ENCODE measurements around the gene CCDC81. TPM values are rescaled to one million over a fixed set of nuclear protein-coding genes. Genes with fewer than 3 reads are reported as not detected.

The CCDC81 gene
- polyA plus RNA-seq (2011; rRNA removed) (0.26 and 0.71 TPM in 2 replicates), polyA plus RNA-seq (2017; fragmentation: RNase III; extraction: RNeasy Plus Mini Kit Qiagen cat#74134 plus additional on column Dnase treatment) (0.18 to 0.30 TPM (median 0.29 TPM) in 3 replicates), polyA minus RNA-seq (2011; rRNA and poly(A)+ RNA removed) (0.83 TPM in 1 of 2 replicates, not detected in the other)
- polyA plus RNA-seq (2012; cell fraction: cytosol; rRNA removed) = 0.10 and 0.17 TPM in 2 replicates
- polyA plus RNA-seq (2012; cell fraction: nucleus; rRNA removed) = 0.55 and 0.76 TPM in 2 replicates

DNA sequence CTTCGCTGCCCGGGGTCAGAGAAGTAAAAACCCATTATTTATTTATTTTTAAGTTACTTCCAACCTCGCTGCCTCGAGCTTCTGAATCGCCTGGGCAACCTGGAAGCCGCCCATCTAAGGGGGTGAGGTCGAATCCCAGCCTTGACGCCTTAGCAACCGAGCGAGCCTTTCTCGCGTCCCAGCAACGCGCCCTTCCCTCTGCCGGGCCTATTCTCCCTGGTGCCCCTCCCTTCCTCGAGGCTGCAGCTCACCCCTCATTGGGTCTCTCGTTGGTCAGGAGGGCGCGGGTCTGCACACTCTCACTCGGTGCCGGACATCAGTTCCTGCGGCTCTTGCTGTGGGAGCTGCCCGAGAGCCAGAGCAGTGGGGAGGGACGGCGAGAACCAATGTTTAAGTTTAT, at the start of gene CCDC81:
CCDC81 (plus strand) TSS at position 302 of the 400 bp plus-strand sequence. CDS start 277 bp downstream, outside the sequence.
- CTCF ChIA-PET = interaction anchor here (0.7 to 4.2 kb wide), 2 partner anchors 13 to 17 kb away, joined by 3 to 18 read pairs; no protein-coding TSS in a partner anchor
- no peaks in the 10 kb centered on the region for H3K9me3 ChIP-seq
- FAIRE-seq (no peak), DNase-seq (ENCODE audit: low read depth in 1 of 2, low spot score in 1 of 2) (no peak), ATAC-seq (no peak)
- POLR2A ChIA-PET = no interaction called here
- H3K4me3 ChIP-seq = no peak within 1 kb of the TSS
- no peak for TF ChIP-seq NR3C1 (IDR thresholded peaks at IDR 0.05)
- TF ChIP-seq CHD2 (IDR thresholded peaks at IDR 0.05; ENCODE audit: low read length, partially characterized antibody) = no peak
- no peak for TF ChIP-seq TFCP2L1 (CRISPR knock-in tag; IDR thresholded peaks at IDR 0.05)
- TF ChIP-seq, protein P1, sequence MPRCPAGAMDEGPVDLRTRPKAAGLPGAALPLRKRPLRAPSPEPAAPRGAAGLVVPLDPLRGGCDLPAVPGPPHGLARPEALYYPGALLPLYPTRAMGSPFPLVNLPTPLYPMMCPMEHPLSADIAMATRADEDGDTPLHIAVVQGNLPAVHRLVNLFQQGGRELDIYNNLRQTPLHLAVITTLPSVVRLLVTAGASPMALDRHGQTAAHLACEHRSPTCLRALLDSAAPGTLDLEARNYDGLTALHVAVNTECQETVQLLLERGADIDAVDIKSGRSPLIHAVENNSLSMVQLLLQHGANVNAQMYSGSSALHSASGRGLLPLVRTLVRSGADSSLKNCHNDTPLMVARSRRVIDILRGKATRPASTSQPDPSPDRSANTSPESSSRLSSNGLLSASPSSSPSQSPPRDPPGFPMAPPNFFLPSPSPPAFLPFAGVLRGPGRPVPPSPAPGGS (IDR thresholded peaks at IDR 0.05) = no peak
- TF ChIP-seq HOXB5 (CRISPR knock-in tag; IDR thresholded peaks at IDR 0.05) = no peak
- TF ChIP-seq RAD21 (conservative IDR thresholded peaks at IDR 0.05 in 1 of 2, IDR thresholded peaks at IDR 0.05 in 1 of 2) = no peak
- TF ChIP-seq, protein P2, sequence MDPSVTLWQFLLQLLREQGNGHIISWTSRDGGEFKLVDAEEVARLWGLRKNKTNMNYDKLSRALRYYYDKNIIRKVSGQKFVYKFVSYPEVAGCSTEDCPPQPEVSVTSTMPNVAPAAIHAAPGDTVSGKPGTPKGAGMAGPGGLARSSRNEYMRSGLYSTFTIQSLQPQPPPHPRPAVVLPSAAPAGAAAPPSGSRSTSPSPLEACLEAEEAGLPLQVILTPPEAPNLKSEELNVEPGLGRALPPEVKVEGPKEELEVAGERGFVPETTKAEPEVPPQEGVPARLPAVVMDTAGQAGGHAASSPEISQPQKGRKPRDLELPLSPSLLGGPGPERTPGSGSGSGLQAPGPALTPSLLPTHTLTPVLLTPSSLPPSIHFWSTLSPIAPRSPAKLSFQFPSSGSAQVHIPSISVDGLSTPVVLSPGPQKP (IDR thresholded peaks at IDR 0.05; ENCODE audit: low read depth, low read length) = no peak
- WGBS (ENCODE audit: missing lambda C conversion rate) = 83% methylated on average over 25 of the region's 25 CpGs
- no peak within 1 kb of the TSS for H3K27ac ChIP-seq
- no peaks in the 10 kb centered on the region for H3K4me1 ChIP-seq
- H3K4me2 ChIP-seq = no peak within 1 kb of the TSS

DNA sequence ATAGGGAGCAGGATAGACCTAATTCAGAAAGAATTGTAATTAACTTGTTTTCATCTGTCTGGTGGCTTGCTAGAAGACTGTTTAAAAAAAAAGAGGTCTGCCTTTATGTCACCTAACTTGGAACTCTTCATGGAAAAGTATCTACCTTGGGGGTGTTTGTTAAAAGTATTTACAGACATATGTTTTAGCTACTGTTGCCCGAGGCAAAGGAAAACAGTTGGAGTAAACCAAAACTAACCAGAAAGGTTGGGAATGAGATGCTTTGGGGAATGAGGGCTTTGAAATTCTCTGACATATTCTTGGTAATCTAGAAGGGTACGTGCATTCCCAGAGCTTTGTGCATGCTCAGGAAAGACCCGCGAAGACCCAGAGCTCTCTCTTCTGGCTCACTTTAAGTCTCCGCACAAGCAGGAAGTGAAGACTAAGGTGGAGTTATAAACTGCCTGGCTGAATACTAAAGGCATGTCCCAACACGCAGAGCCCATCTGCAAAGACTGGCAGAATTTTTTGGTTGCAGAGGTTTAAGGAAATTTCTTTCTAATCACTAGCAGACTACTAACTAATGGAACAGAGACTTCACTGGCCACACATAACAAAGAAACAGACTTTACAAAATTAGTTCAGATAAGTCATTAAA, 39.4 kb upstream of the CCDC81 start:
- no peak overlapping the region for H3K4me3 ChIP-seq
- H3K9me3 ChIP-seq = no peaks in the 10 kb centered on the region
- FAIRE-seq (no peak), ATAC-seq (no peak), DNase-seq (ENCODE audit: low read depth in 1 of 2, low spot score in 1 of 2) (no peak)
- 0 out of 6 replicates have a peak overlapping the region, but pooled peaks of 1 of the 2 experiments have one; percentile 5 for H3K27ac ChIP-seq
- ChIA-PET POLR2A (no interaction called here), CTCF (interaction anchor here (0.6 to 1.7 kb wide), 2 partner anchors 44 to 75 kb away, joined by 4 read pairs; no protein-coding TSS in a partner anchor)
- TF ChIP-seq SMC3 (IDR thresholded peaks at IDR 0.05) (no peak), CHD4 (IDR thresholded peaks at IDR 0.05; ENCODE audit: borderline replicate concordance) (no peak), EHMT2 (IDR thresholded peaks at IDR 0.05; ENCODE audit: low read depth) (no peak), MYC (IDR thresholded peaks at IDR 0.05; ENCODE audit: borderline replicate concordance, low read length) (no peak), HOXA7 (CRISPR knock-in tag; IDR thresholded peaks at IDR 0.05) (no peak), EHF (CRISPR knock-in tag; IDR thresholded peaks at IDR 0.05) (no peak), RCOR1 (IDR thresholded peaks at IDR 0.05; ENCODE audit: low read depth, low read length) (no peak), PHF8 (IDR thresholded peaks at IDR 0.05; ENCODE audit: borderline replicate concordance, low read depth) (no peak), NPAS2 (CRISPR knock-in tag; IDR thresholded peaks at IDR 0.05; ENCODE audit: borderline replicate concordance) (no peak), SREBF2 (IDR thresholded peaks at IDR 0.05) (no peak), HDAC2 (IDR thresholded peaks at IDR 0.05) (no peak), RARB (CRISPR knock-in tag; IDR thresholded peaks at IDR 0.05) (no peak)
- TF ChIP-seq, protein P3, sequence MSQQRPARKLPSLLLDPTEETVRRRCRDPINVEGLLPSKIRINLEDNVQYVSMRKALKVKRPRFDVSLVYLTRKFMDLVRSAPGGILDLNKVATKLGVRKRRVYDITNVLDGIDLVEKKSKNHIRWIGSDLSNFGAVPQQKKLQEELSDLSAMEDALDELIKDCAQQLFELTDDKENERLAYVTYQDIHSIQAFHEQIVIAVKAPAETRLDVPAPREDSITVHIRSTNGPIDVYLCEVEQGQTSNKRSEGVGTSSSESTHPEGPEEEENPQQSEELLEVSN (IDR thresholded peaks at IDR 0.05; ENCODE audit: borderline replicate concordance, low read depth) = no peak
- TF ChIP-seq, protein P4, sequence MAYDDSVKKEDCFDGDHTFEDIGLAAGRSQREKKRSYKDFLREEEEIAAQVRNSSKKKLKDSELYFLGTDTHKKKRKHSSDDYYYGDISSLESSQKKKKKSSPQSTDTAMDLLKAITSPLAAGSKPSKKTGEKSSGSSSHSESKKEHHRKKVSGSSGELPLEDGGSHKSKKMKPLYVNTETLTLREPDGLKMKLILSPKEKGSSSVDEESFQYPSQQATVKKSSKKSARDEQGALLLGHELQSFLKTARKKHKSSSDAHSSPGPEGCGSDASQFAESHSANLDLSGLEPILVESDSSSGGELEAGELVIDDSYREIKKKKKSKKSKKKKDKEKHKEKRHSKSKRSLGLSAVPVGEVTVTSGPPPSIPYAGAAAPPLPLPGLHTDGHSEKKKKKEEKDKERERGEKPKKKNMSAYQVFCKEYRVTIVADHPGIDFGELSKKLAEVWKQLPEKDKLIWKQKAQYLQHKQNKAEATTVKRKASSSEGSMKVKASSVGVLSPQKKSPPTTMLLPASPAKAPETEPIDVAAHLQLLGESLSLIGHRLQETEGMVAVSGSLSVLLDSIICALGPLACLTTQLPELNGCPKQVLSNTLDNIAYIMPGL (CRISPR knock-in tag; IDR thresholded peaks at IDR 0.05; ENCODE audit: borderline replicate concordance) = no peak
- H3K4me1 ChIP-seq = no peaks in the 10 kb centered on the region; the same call in 2 of the 3 replicates
- no peak overlapping the region for H3K4me2 ChIP-seq
- 83% methylated on average over 6 of the region's 6 CpGs for WGBS (ENCODE audit: missing lambda C conversion rate)
